ENCODE results near the gene FOXF2.

FOXF2 gene

GRCh38 chr6:1405221-1405620 lies 15.8 kb downstream of the FOXF2 start:
- DNase-seq: no peak

- DNase-seq: no peak
Observed at GRCh38 chr6:1406306-1407072, 17.1 kb downstream of the FOXF2 start.

GRCh38 chr6:1407499-1407990 lies 18.2 kb downstream of the FOXF2 start:
- no peak for DNase-seq

GRCh38 chr6:1409774-1410465 lies 20.5 kb downstream of the FOXF2 start:
- no peak for DNase-seq

GRCh38 chr6:1412901-1413300 lies 23.5 kb downstream of the FOXF2 start:
- no peak for DNase-seq

GRCh38 chr6:1415416-1416063 lies 26.2 kb downstream of the FOXF2 start:
- peak in 2 of 56 donors; percentile 3 to 17 for DNase-seq

- DNase-seq: no peak
Observed at GRCh38 chr6:1416191-1416760, 26.9 kb downstream of the FOXF2 start.

- no peak for DNase-seq
Observed at GRCh38 chr6:1416820-1417219, 27.4 kb downstream of the FOXF2 start.

GRCh38 chr6:1417718-1418117 lies 28.3 kb downstream of the FOXF2 start:
- DNase-seq: no peak

GRCh38 chr6:1418471-1419191 lies 29.3 kb downstream of the FOXF2 start:
- DNase-seq: no peak

- DNase-seq: no peak
Observed at GRCh38 chr6:1420382-1420781, 31.0 kb downstream of the FOXF2 start.

GRCh38 chr6:1422290-1422689 lies 32.9 kb downstream of the FOXF2 start:
- no peak for DNase-seq

GRCh38 chr6:1423578-1423977 lies 34.2 kb downstream of the FOXF2 start:
- no peak for DNase-seq

GRCh38 chr6:1424306-1424927 lies 35.0 kb downstream of the FOXF2 start:
- DNase-seq: peak in 22 of 56 donors; percentile 1 to 51 (median 11)

GRCh38 chr6:1426416-1426815 lies 37.0 kb downstream of the FOXF2 start:
- no peak for DNase-seq

GRCh38 chr6:1435806-1436205 lies 46.4 kb downstream of the FOXF2 start:
- DNase-seq: no peak

- DNase-seq: peak in 14 of 56 donors; percentile 2 to 70 (median 12)
Observed at GRCh38 chr6:1436334-1437306, 47.2 kb downstream of the FOXF2 start.

- DNase-seq: no peak
Observed at GRCh38 chr6:1437553-1438406, 48.4 kb downstream of the FOXF2 start.

Measured in amygdala (tissue), 56 donors.